PC-3 (cell line): Measurements from ENCODE around the gene CRYGS. TPM values are rescaled to one million over a fixed set of nuclear protein-coding genes. Genes with fewer than 3 reads are reported as not detected.
A peak's percentile ranks its signal among the peaks of the same experiment; 100 is the strongest.
"Not testable (repeated sequence)": the region's sequence is repeated elsewhere in the genome, so short reads cannot be mapped to it uniquely, and the experiment has no call there.

Experiments
- ATAC-seq: fragments of 200-7000 bp; cut with Tn5 transposase; 2 replicates; pipeline ENCODE4 v1.9.1; 2020; ENCODE audit warnings: mild to moderate bottlenecking, moderate library complexity
- BruUV-seq: library from RNA; stranded (reverse); fragments of 400-500 nt; replicated peaks from 2 replicates; lab custom pipeline; 2021; lab: Mats Ljungman, UMichigan
- CTCF ChIA-PET: fragments of 300-600 bp; sonication (Branson Sonifier 250); formaldehyde crosslinking; loops from one replicate; lab custom pipeline; 2022; ENCODE audit warnings: antibody characterized with exemption; lab: Charles Lee
- POLR2A ChIA-PET: fragments of 300-600 bp; sonication (Branson Sonifier 250); formaldehyde crosslinking; loops from one replicate; lab custom pipeline; 2022; ENCODE audit warnings: antibody characterized with exemption; ENCODE audit not compliant: unreplicated experiment; lab: Charles Lee
- DNase-seq: peaks from one replicate; pipeline ENCODE4 v3.0.0-alpha.2; 2015
- H2AFZ ChIP-seq: fragments of 300-600 bp; sonication (generic); 2 replicates; pipeline ENCODE4 v1.6.0; 2016; ENCODE audit warnings: antibody characterized with exemption, low read length
- H3F3A ChIP-seq: fragments of 300-600 bp; sonication (generic); one replicate; pipeline ENCODE4 v1.6.0; 2017; ENCODE audit warnings: antibody characterized with exemption, low read length, control low read depth, mild to moderate bottlenecking; ENCODE audit not compliant: unreplicated experiment
- H3K27ac ChIP-seq: fragments of 300-600 bp; sonication (generic); 2 replicates; pipeline ENCODE4 v1.5.1; 2016; ENCODE audit warnings: mild to moderate bottlenecking, low read length
- H3K27me3 ChIP-seq: fragments of 300-600 bp; sonication (generic); 2 replicates; pipeline ENCODE4 v1.6.1; 2016; ENCODE audit warnings: low read length, mixed read lengths
- H3K36me3 ChIP-seq: fragments of 300-600 bp; sonication (generic); 2 replicates; pipeline ENCODE4 v1.6.1; 2016; ENCODE audit warnings: low read depth, mixed run types, low read length, mixed read lengths
- H3K4me1 ChIP-seq: fragments of 300-600 bp; sonication (generic); 2 replicates; pipeline ENCODE4 v1.5.1; 2016; ENCODE audit warnings: low read length; ENCODE audit not compliant: insufficient read depth
- H3K4me2 ChIP-seq: fragments of 300-600 bp; sonication (generic); 2 replicates; pipeline ENCODE4 v1.6.0; 2016; ENCODE audit warnings: low read length
- H3K4me3 ChIP-seq: fragments of 300-600 bp; sonication (generic); 2 replicates; pipeline ENCODE4 v1.5.1; 2016; ENCODE audit warnings: mild to moderate bottlenecking, low read length, mixed read lengths
- H3K79me2 ChIP-seq: fragments of 300-600 bp; sonication (generic); 2 replicates; pipeline ENCODE4 v1.6.1; 2017; ENCODE audit warnings: low read length, mixed read lengths
- H3K9ac ChIP-seq: fragments of 300-600 bp; sonication (generic); 2 replicates; pipeline ENCODE4 v1.6.0; 2016; ENCODE audit warnings: mild to moderate bottlenecking, low read length
- H3K9me2 ChIP-seq: fragments of 300-600 bp; sonication (generic); replicated peaks from 2 replicates; pipeline ENCODE4 v1.6.1; 2016; ENCODE audit warnings: mixed run types, low read length, mixed read lengths
- H3K9me3 ChIP-seq: fragments of 300-600 bp; sonication (generic); 2 replicates; pipeline ENCODE4 v1.6.1; 2016; ENCODE audit warnings: low read length, mixed read lengths
- H4K20me1 ChIP-seq: fragments of 300-600 bp; sonication (generic); 2 replicates; pipeline ENCODE4 v1.6.1; 2016; ENCODE audit warnings: low read length, mixed read lengths
- CTCF ChIP-seq: fragments of 300-600 bp; sonication (generic); conservative IDR thresholded peaks from 2 replicates; pipeline ENCODE4 v1.5.1; 2017; ENCODE audit warnings: antibody characterized with exemption, low read depth, mild to moderate bottlenecking, low read length
- EZH2 ChIP-seq: fragments of 300-600 bp; sonication (generic); IDR thresholded peaks from one replicate; pipeline ENCODE4 v1.6.1; 2017; ENCODE audit warnings: antibody characterized with exemption, mild to moderate bottlenecking, low read length; ENCODE audit not compliant: unreplicated experiment
- EZH2phosphoT487 ChIP-seq: fragments of 300-600 bp; sonication (generic); IDR thresholded peaks from 2 replicates; pipeline ENCODE4 v1.6.1; 2018; ENCODE audit warnings: mild to moderate bottlenecking, antibody characterized with exemption, low read length, borderline replicate concordance
- intact Hi-C: fragments of 100-400 bp; cut with micrococcal nuclease; formaldehyde crosslinking; loops from 2 replicates; pipeline ENCODE4 v1.9.0; 2023
- total RNA-seq: library from RNA; depleted of rRNA; stranded (reverse); fragments of >200 nt; gene quantifications from 2 replicates; pipeline ENCODE4 v1.2.3, GENCODE V29; 2014

The CRYGS gene
- total RNA-seq, 1 experiment from 2014 or later, result 3.4 TPM

- H4K20me1 ChIP-seq, result peaks cover 11% of the 10 kb centered on the region; the same call in 1 of the 2 replicates
- H3K27me3 ChIP-seq, result no peaks in the 10 kb centered on the region
- peak overlapping the region; percentile 54 for H2AFZ ChIP-seq
- BruUV-seq, result TSS peak; percentile 57
- DNase-seq (no peak), ATAC-seq (no peak)
- H3K4me3 ChIP-seq, result peak overlapping the region; percentile 89
- peaks cover 16% of the 10 kb centered on the region for H3K4me1 ChIP-seq
- no peaks in the 10 kb centered on the region for H3K9me2 ChIP-seq
- no peak overlapping the region for H3K27ac ChIP-seq
- peaks cover 24% of the 10 kb centered on the region for H3K36me3 ChIP-seq
- H3K4me2 ChIP-seq, result peak overlapping the region; percentile 92
- H3F3A ChIP-seq, result no peaks in the 10 kb centered on the region
- H3K79me2 ChIP-seq, result peaks cover 67% of the 10 kb centered on the region
- H3K9ac ChIP-seq, result peak overlapping the region; percentile 73
- no peaks in the 10 kb centered on the region for H3K9me3 ChIP-seq
- CTCF ChIA-PET, result interaction anchor here (0.6 to 1.9 kb wide), 3 partner anchors 29 to 587 kb away, joined by 4 to 9 read pairs (median 7); no protein-coding TSS in a partner anchor
- TF ChIP-seq CTCF (no peak), EZH2phosphoT487 (no peak), EZH2 (no peak)
- intact Hi-C loops, result loop anchor here (1.0 to 10.0 kb wide), 3 partner anchors 48 to 460 kb away; partner anchors contain the start of genes EIF4A2 and ETV5
- POLR2A ChIA-PET, result interaction anchor here (0.6 to 1.2 kb wide), 7 partner anchors 18 to 493 kb away, joined by 3 to 12 read pairs (median 5); partner anchors contain the start of gene EIF4A2
Measured at GRCh38 chr3:186569779-186570095, 25.6 kb upstream of the CRYGS start.

DNA sequence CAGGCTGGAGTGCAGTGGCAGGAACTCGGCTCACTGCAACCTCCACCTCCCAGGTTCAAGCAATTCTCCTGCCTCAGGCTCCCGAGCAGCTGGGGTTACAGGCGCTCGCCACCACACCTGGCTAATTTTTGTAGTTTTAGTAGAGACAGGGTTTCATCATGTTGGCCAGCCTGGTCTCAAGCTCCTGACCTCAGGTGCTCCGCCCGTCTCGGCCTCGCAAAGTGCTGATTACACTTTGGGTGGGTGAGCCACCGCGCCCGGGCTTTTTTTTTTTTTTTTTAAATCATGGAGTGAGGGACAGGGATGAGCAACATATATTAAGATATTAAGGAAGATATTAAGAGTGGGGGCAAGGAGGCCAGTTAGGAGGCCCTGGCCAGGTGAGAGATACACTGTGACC, 25.2 kb upstream of the CRYGS start:
- H3K9me3 ChIP-seq, CTCF ChIA-PET, H4K20me1 ChIP-seq, ATAC-seq, H3K27me3 ChIP-seq, H3K27ac ChIP-seq, H3K9me2 ChIP-seq, H3F3A ChIP-seq, DNase-seq, BruUV-seq: not testable (repeated sequence)
- POLR2A ChIA-PET, result interaction anchor here (0.6 kb wide), 1 partner anchor 19 kb away, joined by 12 read pairs; no protein-coding TSS in a partner anchor
- Histone ChIP-seq H3K79me2 (peaks cover 63% of the 10 kb centered on the region), H3K9ac (peak overlapping the region; percentile 73), H3K4me2 (peak overlapping the region; percentile 92), H2AFZ (peak overlapping the region; percentile 54; the same call in 1 of the 2 replicates), H3K4me1 (peaks cover 16% of the 10 kb centered on the region), H3K36me3 (peaks cover 20% of the 10 kb centered on the region), H3K4me3 (peak overlapping the region; percentile 89)
- intact Hi-C loops, result loop anchor here (10.0 kb wide), 1 partner anchor 215 kb away; the partner anchor contains the start of gene EIF4A2

GRCh38 chr3:186567072-186567921, 23.1 kb upstream of the CRYGS start, which contains the start of gene TBCCD1:
Gene TBCCD1, minus strand, starts transcription at chr3:186567339. Its CDS starts 3,010 bp downstream, at chr3:186564329.
- H3F3A ChIP-seq, result no peaks in the 10 kb centered on the region
- no peaks in the 10 kb centered on the region for H3K27me3 ChIP-seq
- peak; percentile 90 for DNase-seq
- H3K27ac ChIP-seq, result peak within 1 kb of the TSS; percentile 20; the same call in 1 of the 2 replicates
- peak; percentile 57 for ATAC-seq
- CTCF ChIA-PET, result no interaction called here
- H3K4me2 ChIP-seq, result peak within 1 kb of the TSS; percentile 90
- no peaks in the 10 kb centered on the region for H3K9me2 ChIP-seq
- POLR2A ChIA-PET, result no interaction called here
- peak within 1 kb of the TSS; percentile 97 for H2AFZ ChIP-seq
- H3K4me3 ChIP-seq, result peak within 1 kb of the TSS; percentile 91
- intact Hi-C loops, result loop anchor here (1.0 to 10.0 kb wide), 2 partner anchors 218 to 254 kb away; partner anchors contain the start of gene EIF4A2
- H3K36me3 ChIP-seq, result 0 out of 2 replicates have a peak, but pooled peaks cover 6% of the 10 kb centered on the region
- TSS peak; percentile 13 for BruUV-seq
- peaks cover 52% of the 10 kb centered on the region for H3K79me2 ChIP-seq
- peaks cover 8% of the 10 kb centered on the region; the same call in 1 of the 2 replicates for H4K20me1 ChIP-seq
- peaks cover 16% of the 10 kb centered on the region for H3K4me1 ChIP-seq
- TF ChIP-seq EZH2, result no peak
- TF ChIP-seq CTCF, result no peak
- peak; percentile 30; the same call in 1 of the 2 replicates for TF ChIP-seq EZH2phosphoT487
- H3K9me3 ChIP-seq, result no peaks in the 10 kb centered on the region
- H3K9ac ChIP-seq, result peak within 1 kb of the TSS; percentile 84
